SK-N-SH treated with all-trans-retinoic acid at 6 μM for 48 hours (cell line): ENCODE data around the gene NDUFB10.

Experiments
- ISL1 ChIP-seq: fragments of 250-450 bp; sonication (Bioruptor Pico); IDR thresholded peaks from 2 replicates; pipeline ENCODE4 v2.1.2; 2022; ENCODE audit warnings: mild to moderate bottlenecking, moderate library complexity
- ZFP3 ChIP-seq: fragments of 250-450 bp; sonication (Bioruptor Pico); IDR thresholded peaks from 2 replicates; pipeline ENCODE4 v1.5.0; 2020; ENCODE audit warnings: mild to moderate bottlenecking, moderate library complexity

- TF ChIP-seq ZFP3 (CRISPR knock-in tag) (no peak), ISL1 (no peak)
Measured at GRCh38 chr16:1980030-1980769, 20.9 kb downstream of the NDUFB10 start.
